RWPE2 (cell line): Measurements from ENCODE around the gene PRPF18.

ENCODE experiments used
- ATAC-seq: fragments of 200-7000 bp; cut with Tn5 transposase; 3 replicates; pipeline ENCODE4 v1.9.1; 2021; ENCODE audit warnings: low read depth
- DNase-seq: peaks from one replicate; pipeline ENCODE4 v3.0.0-alpha.2; 2020; ENCODE audit warnings: low spot score
- H3K27ac ChIP-seq: fragments of 450-650 bp; 2 replicates; pipeline ENCODE4 v1.5.1; 2017; ENCODE audit warnings: mild to moderate bottlenecking; ENCODE audit not compliant: poor library complexity, severe bottlenecking
- H3K27me3 ChIP-seq: fragments of 250-450 bp; sonication (Bioruptor Pico); 2 replicates; pipeline ENCODE4 v1.5.1; 2021; ENCODE audit warnings: mild to moderate bottlenecking, moderate library complexity; ENCODE audit not compliant: insufficient read depth, poor library complexity, severe bottlenecking
- H3K36me3 ChIP-seq: fragments of 250-450 bp; sonication (Bioruptor Pico); 2 replicates; pipeline ENCODE4 v1.5.1; 2020; ENCODE audit warnings: low read depth, mild to moderate bottlenecking, moderate library complexity
- H3K4me1 ChIP-seq: fragments of 250-450 bp; sonication (Bioruptor Pico); 2 replicates; pipeline ENCODE4 v1.5.1; 2021; ENCODE audit warnings: mild to moderate bottlenecking, moderate library complexity; ENCODE audit not compliant: insufficient read depth, poor library complexity, severe bottlenecking
- H3K4me3 ChIP-seq: fragments of 250-450 bp; sonication (Bioruptor Pico); 2 replicates; pipeline ENCODE4 v1.5.1; 2021; ENCODE audit warnings: mild to moderate bottlenecking, moderate library complexity; ENCODE audit not compliant: severe bottlenecking
- H3K9me3 ChIP-seq: fragments of 250-450 bp; sonication (Bioruptor Pico); 2 replicates; pipeline ENCODE4 v1.5.1; 2021; ENCODE audit warnings: mild to moderate bottlenecking, moderate library complexity; ENCODE audit not compliant: severe bottlenecking
- CTCF ChIP-seq: fragments of 450-650 bp; IDR thresholded peaks from one replicate; pipeline ENCODE4 v1.5.1; 2017; ENCODE audit warnings: mild to moderate bottlenecking, moderate library complexity; ENCODE audit not compliant: poor library complexity, severe bottlenecking

PRPF18 gene

GRCh38 chr10:13648425-13648824 lies 61.7 kb downstream of the PRPF18 start:
- no peak overlapping the region for H3K4me3 ChIP-seq
- no peak for TF ChIP-seq CTCF
- H3K9me3 ChIP-seq = no peaks in the 10 kb centered on the region
- no peak for DNase-seq
- no peak overlapping the region for H3K27ac ChIP-seq
- no peak for ATAC-seq
- peaks cover 30% of the 10 kb centered on the region for H3K36me3 ChIP-seq
- H3K27me3 ChIP-seq = no peaks in the 10 kb centered on the region
- H3K4me1 ChIP-seq = peaks cover 7% of the 10 kb centered on the region

- Histone ChIP-seq H3K36me3 (peaks cover 20% of the 10 kb centered on the region), H3K9me3 (no peaks in the 10 kb centered on the region), H3K4me1 (peaks cover 7% of the 10 kb centered on the region), H3K27ac (no peak overlapping the region), H3K4me3 (no peak overlapping the region), H3K27me3 (no peaks in the 10 kb centered on the region)
- DNase-seq (no peak), ATAC-seq (no peak)
- TF ChIP-seq CTCF = no peak
These were observed 63.2 kb downstream of the PRPF18 start for GRCh38 chr10:13649844-13650520.

- Histone ChIP-seq H3K36me3 (peaks cover 14% of the 10 kb centered on the region), H3K4me1 (peaks cover 7% of the 10 kb centered on the region), H3K4me3 (no peak overlapping the region), H3K27ac (no peak overlapping the region), H3K9me3 (no peaks in the 10 kb centered on the region), H3K27me3 (no peaks in the 10 kb centered on the region)
- ATAC-seq = no peak
- no peak for TF ChIP-seq CTCF
- DNase-seq = no peak
These were observed 64.2 kb downstream of the PRPF18 start for GRCh38 chr10:13650961-13651360.

GRCh38 chr10:13651969-13652720 lies 65.4 kb downstream of the PRPF18 start:
- Histone ChIP-seq H3K27me3 (no peaks in the 10 kb centered on the region), H3K4me3 (no peak overlapping the region), H3K36me3 (peaks cover 14% of the 10 kb centered on the region), H3K4me1 (peaks cover 7% of the 10 kb centered on the region), H3K9me3 (no peaks in the 10 kb centered on the region), H3K27ac (no peak overlapping the region)
- ATAC-seq (peak; percentile 79), DNase-seq (no peak)
- no peak for TF ChIP-seq CTCF

- no peak for TF ChIP-seq CTCF
- Histone ChIP-seq H3K4me3 (no peak overlapping the region), H3K4me1 (peaks cover 7% of the 10 kb centered on the region), H3K27me3 (no peaks in the 10 kb centered on the region), H3K36me3 (peaks cover 14% of the 10 kb centered on the region), H3K9me3 (no peaks in the 10 kb centered on the region), H3K27ac (no peak overlapping the region)
- DNase-seq = no peak
- ATAC-seq = no peak
These were observed 66.1 kb downstream of the PRPF18 start for GRCh38 chr10:13652860-13653259.
